GM19238 (cell line): ENCODE measurements around the gene SCAPER.
"Not testable (repeated sequence)": the region's sequence is repeated elsewhere in the genome, so short reads cannot be mapped to it uniquely, and the experiment has no call there.

Experiments
- DNase-seq: peaks from one replicate; pipeline ENCODE4 v3.0.0; 2011; ENCODE audit warnings: low spot score; ENCODE audit not compliant: insufficient read length

Gene SCAPER

DNA sequence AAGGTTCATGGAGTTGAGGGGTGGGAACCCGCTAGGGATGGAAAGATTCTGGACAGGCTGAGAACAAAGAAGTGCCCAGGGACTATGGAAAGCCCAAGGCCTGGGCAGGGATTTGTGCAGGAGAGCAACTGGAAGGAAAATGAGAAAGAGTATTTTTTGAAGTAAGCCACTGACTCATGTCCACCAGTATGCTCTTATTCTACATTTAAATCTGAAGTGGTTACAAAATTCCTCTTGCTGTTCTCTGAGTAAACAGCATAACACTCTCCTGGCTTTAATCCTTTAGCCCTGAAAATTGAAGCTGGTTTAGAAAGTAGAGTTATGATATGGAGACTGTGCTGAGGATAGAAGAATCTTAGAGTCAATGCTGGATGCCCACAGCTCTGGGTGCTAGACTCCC lies 403.4 kb downstream of the SCAPER start:
- DNase-seq: no peak

GRCh38 chr15:76501011-76501410 lies 404.1 kb downstream of the SCAPER start:
- no peak for DNase-seq

GRCh38 chr15:76495487-76495886 lies 409.7 kb downstream of the SCAPER start:
- DNase-seq: no peak

GRCh38 chr15:76492538-76492937 lies 412.6 kb downstream of the SCAPER start:
- no peak for DNase-seq

DNA sequence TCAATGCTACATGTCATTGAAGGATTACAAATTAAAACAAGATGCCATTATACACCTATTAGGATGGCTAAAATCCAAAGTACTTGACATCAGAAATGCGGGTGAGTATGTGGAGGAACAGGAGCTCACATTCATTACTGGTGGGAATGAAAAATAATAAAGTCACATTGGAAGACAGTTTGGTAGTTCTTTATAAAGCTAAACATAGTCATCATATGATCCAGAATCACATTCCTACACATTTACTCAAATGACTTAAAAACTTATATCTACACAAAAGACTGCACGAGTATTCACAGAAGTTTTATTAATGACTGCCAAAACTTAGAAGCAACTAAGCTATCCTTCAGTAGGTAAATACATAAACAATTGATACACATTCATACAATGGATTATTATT lies 421.4 kb downstream of the SCAPER start:
- no peak for DNase-seq

- no peak for DNase-seq
These were observed 422.1 kb downstream of the SCAPER start for GRCh38 chr15:76483018-76483417.

GRCh38 chr15:76480267-76480666 lies 424.9 kb downstream of the SCAPER start:
- no peak for DNase-seq

- no peak for DNase-seq
These were observed 434.4 kb downstream of the SCAPER start for GRCh38 chr15:76470691-76471090.

GRCh38 chr15:76468722-76469121 lies 436.4 kb downstream of the SCAPER start:
- DNase-seq: no peak

DNA sequence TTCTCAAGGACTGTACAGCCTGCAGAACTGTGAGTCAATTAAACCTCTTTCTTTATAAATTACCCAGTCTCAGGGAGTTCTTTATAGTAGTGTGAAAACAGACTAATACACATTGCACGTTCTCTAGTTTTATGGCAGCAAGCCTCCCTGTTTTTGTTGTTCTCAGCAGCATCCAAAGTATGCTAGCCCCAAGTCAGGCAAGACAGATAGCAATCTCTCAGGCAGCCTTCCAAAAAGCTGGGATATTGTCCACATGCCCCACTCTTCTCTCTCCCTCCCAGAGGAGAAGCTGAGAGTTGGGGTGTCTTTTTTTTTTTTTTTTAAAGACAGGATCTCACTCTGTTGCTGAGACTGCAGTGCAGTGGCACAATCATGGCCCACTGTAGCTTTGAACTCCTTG lies 438.0 kb downstream of the SCAPER start:
- no peak for DNase-seq

GRCh38 chr15:76465728-76466127 lies 439.4 kb downstream of the SCAPER start:
- no peak for DNase-seq

DNA sequence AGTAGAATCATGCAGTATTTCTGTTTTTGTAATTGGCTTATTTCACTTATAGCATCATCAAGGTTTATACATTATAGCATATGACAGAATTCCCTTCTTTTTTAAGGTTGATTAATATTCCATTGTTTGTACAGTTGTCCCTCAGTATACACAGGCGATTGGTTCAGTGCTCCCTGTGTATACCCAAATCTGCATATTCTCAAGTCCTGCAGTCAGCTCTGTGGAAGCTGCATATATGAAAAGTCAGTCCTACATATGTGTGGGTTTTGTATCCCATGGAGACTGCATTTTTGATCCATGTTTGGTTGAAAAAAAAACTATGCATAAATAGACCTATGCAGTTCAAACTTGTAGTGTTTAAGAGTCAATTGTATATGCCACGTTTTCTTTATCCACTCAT lies 440.9 kb downstream of the SCAPER start:
- DNase-seq: no peak

GRCh38 chr15:76460871-76461270 lies 444.3 kb downstream of the SCAPER start:
- no peak for DNase-seq

DNA sequence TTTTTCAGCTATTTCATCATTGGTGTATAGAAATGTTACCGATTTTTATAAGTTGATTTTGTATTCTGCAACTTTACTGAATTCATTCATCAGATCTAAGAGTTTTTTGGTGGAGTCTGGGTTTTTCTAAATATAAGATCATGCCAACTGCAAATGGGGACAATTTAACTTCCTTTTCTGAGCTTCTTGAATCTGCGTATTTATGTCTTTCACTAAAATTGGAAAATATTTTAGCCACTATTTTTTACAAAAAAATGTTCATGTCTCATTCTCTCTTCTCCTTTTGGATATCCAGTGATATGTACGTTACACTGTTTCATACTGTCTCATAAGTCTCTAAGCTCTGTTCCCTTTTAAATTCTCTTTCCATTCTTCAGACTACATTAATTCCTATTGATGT lies 444.8 kb downstream of the SCAPER start:
- DNase-seq: no peak

DNA sequence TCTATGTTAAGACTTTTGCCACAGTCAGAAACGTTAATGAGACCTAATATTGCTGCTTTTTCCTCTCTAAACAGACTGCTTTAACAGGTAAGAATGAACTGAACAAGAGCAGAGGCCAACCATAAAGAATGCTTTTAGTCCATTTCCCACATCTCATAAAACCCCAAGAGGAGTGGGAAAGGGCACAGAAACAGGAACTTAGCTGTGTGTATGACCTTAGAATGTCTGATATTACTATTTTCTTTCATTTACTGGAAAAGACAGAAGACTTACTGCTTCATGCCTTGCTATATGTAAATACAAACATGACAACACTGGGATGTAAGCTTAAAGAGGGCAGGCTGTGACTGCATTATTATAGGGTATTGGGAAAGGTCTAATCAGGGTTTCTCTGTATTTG lies 453.6 kb downstream of the SCAPER start:
- no peak for DNase-seq

- DNase-seq: no peak
These were observed 455.7 kb downstream of the SCAPER start for GRCh38 chr15:76449455-76449854.

GRCh38 chr15:76448755-76449154 lies 456.4 kb downstream of the SCAPER start:
- no peak for DNase-seq

GRCh38 chr15:76447728-76448441 lies 457.3 kb downstream of the SCAPER start:
- no peak for DNase-seq

- no peak for DNase-seq
These were observed 464.7 kb downstream of the SCAPER start for GRCh38 chr15:76440441-76440840.

GRCh38 chr15:76439542-76439941 lies 465.6 kb downstream of the SCAPER start:
- no peak for DNase-seq

DNA sequence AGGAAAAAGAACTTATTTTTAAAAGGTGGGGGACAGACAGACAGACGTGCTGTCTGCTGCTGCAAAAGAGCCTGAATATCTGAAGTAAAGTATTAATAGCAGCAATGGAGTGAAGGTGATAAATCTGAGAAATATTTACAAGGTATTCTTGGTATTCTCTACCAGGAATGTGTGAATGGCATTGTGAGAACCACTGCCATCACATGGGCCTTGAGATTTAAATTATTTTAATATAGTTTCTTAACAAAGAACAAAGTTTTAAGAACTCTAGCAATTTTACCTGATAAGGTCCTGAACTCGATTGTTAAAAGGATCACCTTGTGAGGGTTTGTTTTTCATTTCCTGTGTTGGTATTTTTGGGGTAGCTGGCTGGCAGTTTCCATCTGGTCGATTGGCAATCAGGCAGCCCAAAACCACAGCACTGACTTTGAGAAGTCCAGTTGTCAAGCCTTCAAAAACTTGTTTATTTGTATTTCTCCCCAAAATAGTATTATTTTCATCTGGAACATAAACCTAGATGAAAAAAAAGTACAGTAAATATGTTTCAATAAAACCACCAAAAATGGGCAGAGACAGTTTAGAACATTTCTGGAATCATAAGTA lies 471.2 kb downstream of the SCAPER start:
- no peak for DNase-seq

- not testable (repeated sequence) for DNase-seq
These were observed 472.1 kb downstream of the SCAPER start for GRCh38 chr15:76433036-76433435.

- no peak for DNase-seq
These were observed 472.5 kb downstream of the SCAPER start for GRCh38 chr15:76432604-76433003.
